ENCODE data around the gene SOX3.

Gene SOX3

GRCh38 chrX:140492066-140492994, 12.5 kb downstream of the SOX3 start:
- no peak for DNase-seq

- no peak for DNase-seq
These were observed 24.1 kb downstream of the SOX3 start for GRCh38 chrX:140480765-140481164.

GRCh38 chrX:140477987-140478386, 26.9 kb downstream of the SOX3 start:
- DNase-seq = no peak

DNA sequence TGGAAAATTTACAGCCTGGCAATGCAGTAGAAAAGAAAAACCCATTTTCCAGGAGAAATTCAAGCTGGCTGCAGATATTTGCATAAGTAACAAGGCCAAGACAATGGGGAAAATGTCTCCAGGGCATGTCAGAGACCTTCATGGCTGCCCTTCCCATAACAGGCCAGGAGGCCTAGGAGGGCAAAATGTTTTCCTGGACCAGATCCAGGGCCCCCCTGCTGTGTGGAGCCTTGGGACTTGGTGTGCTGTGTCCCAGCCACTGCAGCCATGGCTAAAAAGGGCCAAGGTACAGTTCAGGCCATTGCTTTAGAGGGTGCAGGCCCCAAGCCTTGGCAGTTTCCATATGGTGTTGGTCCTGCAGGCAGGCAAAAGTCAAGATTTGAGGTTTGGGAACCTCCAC, 29.8 kb downstream of the SOX3 start:
- DNase-seq = no peak

GRCh38 chrX:140467211-140467610, 37.7 kb downstream of the SOX3 start:
- DNase-seq = no peak

Data from inflammatory macrophage treated with lipopolysaccharide for 1 hour (primary cell).